Measurements from ENCODE around the gene CFAP58. TPM values are rescaled to one million over a fixed set of nuclear protein-coding genes. Genes with fewer than 3 reads are reported as not detected.
A peak's percentile ranks its signal among the peaks of the same experiment; 100 is the strongest.
"Not testable (repeated sequence)": the region's sequence is repeated elsewhere in the genome, so short reads cannot be mapped to it uniquely, and the experiment has no call there.

The CFAP58 gene
- total RNA-seq, 1 experiment from 2014 or later = 0.21 TPM

DNA sequence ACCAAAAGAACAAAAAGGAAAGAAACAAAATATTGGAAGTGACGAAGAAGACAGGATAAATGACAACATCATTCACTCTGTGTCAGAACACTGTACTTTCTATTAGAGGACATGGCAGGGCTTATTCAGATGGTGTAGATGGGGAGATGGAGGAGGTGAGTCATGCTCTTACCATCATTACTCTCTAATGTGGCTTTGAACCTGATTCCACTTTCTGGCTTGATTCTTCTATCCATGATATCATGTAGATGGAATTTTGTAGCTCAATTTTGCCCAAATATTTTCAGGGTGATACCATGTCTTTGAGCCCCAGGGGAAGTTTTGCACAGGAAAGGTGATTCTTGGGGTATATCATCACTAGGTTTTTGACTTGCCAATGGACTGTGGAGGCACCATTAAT is 91.7 kb downstream of the CFAP58 start:
- in situ Hi-C loops (cut with HindIII; ENCODE audit: low pct_unique_long_range_greater_than_20kb, low sequenced_read_pairs) = no loop called here
- DNase-seq (ENCODE audit: low read depth, low spot score) = no peak

DNA sequence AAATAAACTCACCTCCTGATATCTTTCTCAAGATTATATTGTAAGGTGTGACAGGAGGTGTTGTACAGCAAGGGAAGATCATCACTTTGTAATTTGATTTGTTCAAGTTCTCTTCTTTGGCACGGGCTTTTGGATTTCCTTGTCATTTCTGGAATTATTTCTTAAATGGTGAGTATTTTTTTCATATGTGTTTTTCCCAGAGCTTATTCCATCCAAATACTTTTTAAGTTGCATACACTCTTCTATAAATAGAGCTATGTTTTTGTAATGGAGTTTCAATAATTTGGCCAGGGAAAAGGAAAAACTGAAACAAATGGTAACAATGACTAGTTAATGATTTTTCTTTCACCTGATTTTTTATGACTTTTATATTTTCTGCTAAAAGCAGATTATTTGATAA is 92.5 kb downstream of the CFAP58 start:
- DNase-seq (ENCODE audit: low read depth, low spot score) = no peak
- in situ Hi-C loops (cut with HindIII; ENCODE audit: low pct_unique_long_range_greater_than_20kb, low sequenced_read_pairs) = no loop called here

- in situ Hi-C loops (cut with HindIII; ENCODE audit: low pct_unique_long_range_greater_than_20kb, low sequenced_read_pairs) = no loop called here
- DNase-seq (ENCODE audit: low read depth, low spot score) = no peak
Observed at GRCh38 chr10:104447331-104447730, 93.7 kb downstream of the CFAP58 start.

DNA sequence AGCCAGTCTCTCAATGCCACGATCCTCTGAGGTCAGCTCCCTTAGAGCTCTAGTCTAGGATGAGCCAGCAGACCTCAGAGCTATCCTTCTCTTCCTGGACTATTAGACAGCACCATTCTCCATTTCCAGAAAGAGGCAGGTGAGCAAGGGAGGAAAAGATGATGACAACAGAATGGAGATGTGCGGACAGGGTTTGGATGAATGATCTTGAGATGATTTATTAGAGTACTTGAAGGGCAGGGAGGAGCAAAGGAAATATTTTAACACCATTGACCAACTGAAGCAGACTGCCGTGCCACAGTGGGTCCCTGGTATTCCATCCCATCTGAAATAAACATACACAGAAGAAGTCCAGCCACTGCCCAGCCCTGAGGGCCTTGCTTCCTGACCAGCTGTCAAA is 94.3 kb downstream of the CFAP58 start:
- in situ Hi-C loops (cut with HindIII; ENCODE audit: low pct_unique_long_range_greater_than_20kb, low sequenced_read_pairs) = no loop called here
- DNase-seq (ENCODE audit: low read depth, low spot score) = no peak

DNA sequence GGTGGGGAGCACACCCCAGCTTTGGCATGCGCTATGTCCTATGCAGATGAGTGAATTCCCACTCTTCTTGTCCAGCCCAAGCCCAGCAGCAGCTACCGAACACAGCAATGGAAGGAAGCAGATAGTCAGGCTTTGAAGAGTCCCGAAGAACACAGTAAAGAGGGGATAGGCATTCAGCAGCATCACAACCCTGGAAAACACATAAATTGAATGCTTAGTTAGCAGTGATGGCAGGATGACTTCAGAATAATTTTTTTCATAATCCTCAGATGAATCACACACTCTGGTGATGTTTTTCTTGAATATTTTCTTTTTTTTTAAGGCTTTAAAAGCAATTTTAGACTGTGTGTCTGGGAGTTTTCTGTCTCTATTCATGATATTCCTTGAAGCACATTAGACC is 95.8 kb downstream of the CFAP58 start:
- no peak for DNase-seq (ENCODE audit: low read depth, low spot score)
- in situ Hi-C loops (cut with HindIII; ENCODE audit: low pct_unique_long_range_greater_than_20kb, low sequenced_read_pairs) = no loop called here

- DNase-seq (ENCODE audit: low read depth, low spot score) = no peak
- in situ Hi-C loops (cut with HindIII; ENCODE audit: low pct_unique_long_range_greater_than_20kb, low sequenced_read_pairs) = no loop called here
Observed at GRCh38 chr10:104450490-104450889, 96.9 kb downstream of the CFAP58 start.

- in situ Hi-C loops (cut with HindIII; ENCODE audit: low pct_unique_long_range_greater_than_20kb, low sequenced_read_pairs) = no loop called here
- DNase-seq (ENCODE audit: low read depth, low spot score) = no peak
Observed at GRCh38 chr10:104450954-104451353, 97.3 kb downstream of the CFAP58 start.

DNA sequence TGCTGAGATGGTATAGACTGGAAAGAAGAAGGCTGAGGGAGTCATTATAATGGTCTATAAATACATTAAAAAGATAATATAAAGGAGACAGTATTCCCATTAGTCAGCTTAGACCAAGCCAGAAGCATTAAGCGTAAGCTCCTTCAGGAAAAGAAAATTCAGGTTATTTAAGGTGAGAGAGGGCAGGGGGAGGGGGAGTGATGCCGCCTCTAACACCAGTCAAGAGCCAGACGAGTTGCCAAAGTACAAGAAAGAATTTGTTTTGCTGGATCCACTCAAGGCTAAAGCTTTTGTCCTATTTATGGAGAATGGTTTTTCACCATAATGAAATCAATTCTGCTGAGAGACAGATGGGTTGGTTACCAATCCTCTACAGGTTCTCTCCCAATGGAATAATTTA is 99.3 kb downstream of the CFAP58 start:
- DNase-seq (ENCODE audit: low read depth, low spot score) = no peak
- in situ Hi-C loops (cut with HindIII; ENCODE audit: low pct_unique_long_range_greater_than_20kb, low sequenced_read_pairs) = no loop called here

DNA sequence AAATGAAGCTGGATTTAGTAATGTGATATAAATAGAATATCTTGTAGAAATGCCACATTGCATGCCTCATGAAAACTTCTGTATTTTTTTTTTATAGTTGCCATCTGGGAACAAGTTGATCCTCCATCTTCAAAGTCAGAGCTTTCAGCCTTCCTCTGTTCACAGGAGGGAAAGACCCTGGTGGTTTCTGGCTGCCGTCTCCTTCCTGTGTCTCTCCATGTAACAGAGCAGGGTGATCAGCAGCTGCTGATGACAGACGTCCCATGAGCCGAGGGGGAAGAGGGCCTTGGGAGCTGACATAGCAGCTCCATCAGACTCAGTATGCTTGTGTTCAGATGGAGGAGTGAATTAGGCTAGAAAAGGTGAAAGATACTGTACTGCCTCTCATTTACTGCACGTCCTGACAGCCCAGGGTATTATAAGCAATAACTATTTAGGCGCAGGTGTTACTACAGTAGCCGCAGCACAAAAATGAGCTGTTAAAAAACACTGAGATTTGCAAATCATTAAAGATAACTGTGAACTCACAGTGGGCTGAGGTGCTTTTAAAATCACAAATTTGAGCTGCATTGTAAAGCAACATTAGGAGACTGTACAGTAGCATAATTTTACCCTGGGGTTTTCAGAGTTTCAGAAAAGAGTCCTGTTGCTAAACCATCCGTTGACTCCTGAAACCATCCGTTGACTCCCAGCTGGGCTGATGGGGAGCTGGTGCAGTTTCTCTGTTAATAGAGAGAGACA is 103.3 kb downstream of the CFAP58 start:
- no peak for DNase-seq (ENCODE audit: low read depth, low spot score)
- in situ Hi-C loops (cut with HindIII; ENCODE audit: low pct_unique_long_range_greater_than_20kb, low sequenced_read_pairs) = no loop called here

GRCh38 chr10:104457543-104457828 is 103.9 kb downstream of the CFAP58 start:
- in situ Hi-C loops (cut with HindIII; ENCODE audit: low pct_unique_long_range_greater_than_20kb, low sequenced_read_pairs) = no loop called here

GRCh38 chr10:104465575-104465974 is 111.9 kb downstream of the CFAP58 start:
- DNase-seq (ENCODE audit: low read depth, low spot score); in situ Hi-C loops (cut with HindIII; ENCODE audit: low pct_unique_long_range_greater_than_20kb, low sequenced_read_pairs): not testable (repeated sequence)

More at GRCh38 chr10:104457543-104457828, 103.9 kb downstream of the CFAP58 start:
- DNase-seq (ENCODE audit: low read depth, low spot score) = no peak

- DNase-seq (ENCODE audit: low read depth, low spot score); in situ Hi-C loops (cut with HindIII; ENCODE audit: low pct_unique_long_range_greater_than_20kb, low sequenced_read_pairs): not testable (repeated sequence)
Observed at GRCh38 chr10:104468818-104469217, 115.2 kb downstream of the CFAP58 start.

- in situ Hi-C loops (cut with HindIII; ENCODE audit: low pct_unique_long_range_greater_than_20kb, low sequenced_read_pairs) = no loop called here
- DNase-seq (ENCODE audit: low read depth, low spot score) = no peak
Observed at GRCh38 chr10:104472505-104472904, 118.9 kb downstream of the CFAP58 start.

DNA sequence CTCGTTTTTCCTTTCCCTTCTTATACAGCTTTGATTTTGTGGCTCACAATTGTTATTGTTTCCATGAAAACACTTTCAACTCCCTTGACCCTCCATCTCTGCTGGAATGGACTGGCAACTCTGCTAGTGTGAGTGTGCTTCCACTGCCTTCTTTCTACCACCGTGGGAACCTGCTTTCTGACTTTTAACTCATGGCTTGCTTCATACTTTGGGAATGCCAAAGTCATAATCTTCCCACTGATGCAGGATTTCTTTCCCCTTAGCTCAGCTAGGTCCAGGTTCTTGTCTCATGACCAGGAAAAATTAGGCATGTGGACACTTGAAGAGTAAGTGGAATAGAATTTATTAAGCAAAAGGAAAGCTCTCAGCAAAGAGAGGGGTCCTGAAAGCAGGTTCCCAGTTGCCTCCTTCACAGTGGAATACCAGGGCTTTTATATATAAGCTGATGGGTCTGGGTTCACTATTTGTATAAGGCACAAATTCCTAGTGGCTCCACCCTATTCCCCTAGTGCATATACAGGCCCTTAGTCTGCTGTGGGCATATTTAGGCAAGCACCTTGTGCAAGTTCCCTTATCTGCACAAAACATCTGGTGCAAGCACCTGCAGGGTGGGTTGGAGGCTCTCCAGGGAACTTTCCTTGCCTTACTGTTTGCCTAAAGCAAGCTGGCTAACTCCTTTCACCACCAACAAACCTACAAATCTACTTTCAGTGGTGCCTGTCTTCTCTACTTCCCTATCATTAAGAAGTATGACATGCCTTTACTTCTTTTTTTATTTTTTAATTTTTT is 119.5 kb downstream of the CFAP58 start:
- no peak for DNase-seq (ENCODE audit: low read depth, low spot score)
- in situ Hi-C loops (cut with HindIII; ENCODE audit: low pct_unique_long_range_greater_than_20kb, low sequenced_read_pairs) = no loop called here

GRCh38 chr10:104478380-104478779 is 124.7 kb downstream of the CFAP58 start:
- peak; percentile 53 for DNase-seq (ENCODE audit: low read depth, low spot score)
- in situ Hi-C loops (cut with HindIII; ENCODE audit: low pct_unique_long_range_greater_than_20kb, low sequenced_read_pairs) = no loop called here

- in situ Hi-C loops (cut with HindIII; ENCODE audit: low pct_unique_long_range_greater_than_20kb, low sequenced_read_pairs) = no loop called here
- DNase-seq (ENCODE audit: low read depth, low spot score) = peak; percentile 90
Observed at GRCh38 chr10:104479906-104480593, 126.4 kb downstream of the CFAP58 start.

DNA sequence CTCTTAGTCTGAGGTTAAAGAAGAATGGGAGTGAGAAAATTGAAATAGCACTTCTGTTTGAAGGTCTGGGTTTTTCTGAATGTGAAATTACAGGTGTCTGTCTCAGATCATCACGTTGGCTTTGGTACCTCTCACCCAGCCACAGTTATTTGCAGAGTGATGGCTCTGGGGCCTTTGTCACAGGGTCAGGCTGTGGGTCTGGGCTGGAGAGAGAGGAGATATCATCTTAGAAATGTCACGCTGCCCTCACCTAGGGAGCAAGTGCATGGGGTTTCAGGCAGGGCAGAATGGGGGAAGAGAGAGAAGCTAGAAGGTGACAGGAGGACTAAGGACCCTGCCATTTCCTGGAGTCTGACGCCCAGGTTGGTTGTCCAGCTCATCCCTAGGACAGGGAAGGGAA is 127.2 kb downstream of the CFAP58 start:
- no peak for DNase-seq (ENCODE audit: low read depth, low spot score)
- in situ Hi-C loops (cut with HindIII; ENCODE audit: low pct_unique_long_range_greater_than_20kb, low sequenced_read_pairs) = no loop called here

- in situ Hi-C loops (cut with HindIII; ENCODE audit: low pct_unique_long_range_greater_than_20kb, low sequenced_read_pairs) = no loop called here
- DNase-seq (ENCODE audit: low read depth, low spot score) = no peak
Observed at GRCh38 chr10:104483582-104483981, 129.9 kb downstream of the CFAP58 start.

- in situ Hi-C loops (cut with HindIII; ENCODE audit: low pct_unique_long_range_greater_than_20kb, low sequenced_read_pairs) = no loop called here
- peak; percentile 44 for DNase-seq (ENCODE audit: low read depth, low spot score)
Observed at GRCh38 chr10:104485632-104486031, 132.0 kb downstream of the CFAP58 start.
